ENCODE measurements around the gene ZNF263.

DNA sequence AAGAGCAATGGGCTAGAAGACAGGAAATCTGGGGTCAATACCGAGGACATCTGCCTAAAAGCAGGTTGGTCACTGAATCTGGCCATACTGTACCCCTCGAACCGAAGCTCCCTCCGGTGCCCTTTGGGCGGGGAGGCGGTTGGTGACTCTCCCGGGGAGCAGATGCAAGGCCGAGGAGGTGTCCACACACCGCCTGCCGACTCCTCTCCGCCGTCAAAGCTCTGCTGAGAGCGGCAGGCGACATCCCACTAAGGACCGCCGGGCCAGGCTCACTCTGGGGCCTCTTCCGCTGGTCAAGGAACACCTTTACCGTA lies 48.8 kb upstream of the ZNF263 start:
- no peak for TF ChIP-seq EZH2 (IDR thresholded peaks at IDR 0.05; ENCODE audit: low read length)
- TF ChIP-seq, protein P1, sequence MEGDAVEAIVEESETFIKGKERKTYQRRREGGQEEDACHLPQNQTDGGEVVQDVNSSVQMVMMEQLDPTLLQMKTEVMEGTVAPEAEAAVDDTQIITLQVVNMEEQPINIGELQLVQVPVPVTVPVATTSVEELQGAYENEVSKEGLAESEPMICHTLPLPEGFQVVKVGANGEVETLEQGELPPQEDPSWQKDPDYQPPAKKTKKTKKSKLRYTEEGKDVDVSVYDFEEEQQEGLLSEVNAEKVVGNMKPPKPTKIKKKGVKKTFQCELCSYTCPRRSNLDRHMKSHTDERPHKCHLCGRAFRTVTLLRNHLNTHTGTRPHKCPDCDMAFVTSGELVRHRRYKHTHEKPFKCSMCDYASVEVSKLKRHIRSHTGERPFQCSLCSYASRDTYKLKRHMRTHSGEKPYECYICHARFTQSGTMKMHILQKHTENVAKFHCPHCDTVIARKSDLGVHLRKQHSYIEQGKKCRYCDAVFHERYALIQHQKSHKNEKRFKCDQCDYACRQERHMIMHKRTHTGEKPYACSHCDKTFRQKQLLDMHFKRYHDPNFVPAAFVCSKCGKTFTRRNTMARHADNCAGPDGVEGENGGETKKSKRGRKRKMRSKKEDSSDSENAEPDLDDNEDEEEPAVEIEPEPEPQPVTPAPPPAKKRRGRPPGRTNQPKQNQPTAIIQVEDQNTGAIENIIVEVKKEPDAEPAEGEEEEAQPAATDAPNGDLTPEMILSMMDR (optimal IDR thresholded peaks at IDR 0.05 in 1 of 3, IDR thresholded peaks at IDR 0.05 in 1 of 3, conservative IDR thresholded peaks at IDR 0.05 in 1 of 3; ENCODE audit: extremely low read depth in 1 of 3, insufficient read depth in 2 of 3, low read length in 3 of 3): no peak
